Activated CD4-positive, CD25-positive, alpha-beta regulatory T cell treated with anti-CD3 and anti-CD28 coated beads, Interleukin-2, amount 50 U/mL, for 24 hours (primary cell): ENCODE results near the gene PDS5A.
"Not testable (repeated sequence)": the region's sequence is repeated elsewhere in the genome, so short reads cannot be mapped to it uniquely, and the experiment has no call there.

ENCODE experiments used
- ATAC-seq, 2 donors: fragments of 150-1000 bp; cut with Tn5 transposase; one replicate each; pipeline ENCODE4 v1.10.0; 2021; ENCODE audit warnings: mild to moderate bottlenecking in 1 of 2, moderate library complexity in 1 of 2

PDS5A gene

GRCh38 chr4:39977489-39978377 lies at the start of gene PDS5A:
TSS of gene PDS5A (minus strand) at chr4:39977911. CDS start at chr4:39976577, 1,334 bp downstream.
- ATAC-seq = peak; percentile 85 to 89

GRCh38 chr4:40024049-40024448 lies 46.3 kb upstream of the PDS5A start:
- not testable (repeated sequence) for ATAC-seq

- ATAC-seq = not testable (repeated sequence)
Measured at GRCh38 chr4:40021116-40021515, 43.4 kb upstream of the PDS5A start.

- ATAC-seq = no peak
Measured at GRCh38 chr4:40020221-40020620, 42.5 kb upstream of the PDS5A start.

- no peak for ATAC-seq
Measured at GRCh38 chr4:40016007-40016406, 38.3 kb upstream of the PDS5A start.

- ATAC-seq = no peak
Measured at GRCh38 chr4:40003986-40004385, 26.3 kb upstream of the PDS5A start.

GRCh38 chr4:40000711-40001110 lies 23.0 kb upstream of the PDS5A start:
- ATAC-seq = no peak

GRCh38 chr4:39998659-39999345 lies 21.1 kb upstream of the PDS5A start:
- no peak for ATAC-seq

- ATAC-seq = no peak
Measured at GRCh38 chr4:39996811-39997210, 19.1 kb upstream of the PDS5A start.

GRCh38 chr4:39994406-39994805 lies 16.7 kb upstream of the PDS5A start:
- no peak for ATAC-seq

GRCh38 chr4:39989381-39989780 lies 11.7 kb upstream of the PDS5A start:
- ATAC-seq = not testable (repeated sequence)

- no peak for ATAC-seq
Measured at GRCh38 chr4:39987485-39987884, 9.8 kb upstream of the PDS5A start.

- no peak for ATAC-seq
Measured at GRCh38 chr4:39978904-39979303, 1.2 kb upstream of the PDS5A start.

- ATAC-seq = no peak
Measured at GRCh38 chr4:39978378-39978775, 666 bp upstream of the PDS5A start.

GRCh38 chr4:39976945-39977488 lies 694 bp downstream of the PDS5A start:
- peak; percentile 18 to 30 for ATAC-seq

- ATAC-seq = peak; percentile 17 to 21
Measured at GRCh38 chr4:39976141-39976944, 1.4 kb downstream of the PDS5A start.

- ATAC-seq = no peak
Measured at GRCh38 chr4:39975488-39976089, 2.1 kb downstream of the PDS5A start.

GRCh38 chr4:39973052-39973451 lies 4.7 kb downstream of the PDS5A start:
- not testable (repeated sequence) for ATAC-seq

GRCh38 chr4:39970671-39971640 lies 6.8 kb downstream of the PDS5A start:
- no peak for ATAC-seq

GRCh38 chr4:39963656-39964055 lies 14.1 kb downstream of the PDS5A start:
- ATAC-seq = no peak

GRCh38 chr4:39961311-39961877 lies 16.3 kb downstream of the PDS5A start:
- ATAC-seq = no peak
